GM20000 (cell line): ENCODE results near the gene NGLY1.

ENCODE experiments used
- DNase-seq: peaks from one replicate; pipeline ENCODE4 v3.0.0; 2012; ENCODE audit warnings: low spot score
- TF ChIP-seq, protein P1 (sequence below): IDR thresholded peaks from 2 replicates; pipeline ENCODE4 v1.5.1; 2012; ENCODE audit warnings: mild to moderate bottlenecking, control low read depth; ENCODE audit errors: extremely low read depth, missing control alignments

The NGLY1 gene

DNA sequence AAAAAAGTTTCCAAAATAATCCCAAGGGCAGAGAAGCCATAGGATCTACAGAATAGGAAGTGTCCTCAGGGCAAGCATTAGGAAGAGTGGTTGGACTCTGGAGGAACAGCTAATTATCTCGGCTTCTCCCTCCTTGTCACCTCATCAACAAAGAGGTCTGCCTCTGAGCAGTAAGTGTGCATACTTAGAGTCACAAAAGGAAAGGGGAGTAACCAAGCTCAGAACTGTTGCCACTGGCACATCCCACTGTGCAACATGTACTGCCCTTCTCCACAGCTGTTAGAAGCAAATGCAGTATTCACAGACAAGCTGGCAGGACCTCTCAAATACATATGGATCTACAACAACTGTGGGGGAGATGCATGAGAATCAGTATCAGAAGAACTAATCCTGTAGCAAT, 31.5 kb downstream of the NGLY1 start:
- TF ChIP-seq, protein P1, sequence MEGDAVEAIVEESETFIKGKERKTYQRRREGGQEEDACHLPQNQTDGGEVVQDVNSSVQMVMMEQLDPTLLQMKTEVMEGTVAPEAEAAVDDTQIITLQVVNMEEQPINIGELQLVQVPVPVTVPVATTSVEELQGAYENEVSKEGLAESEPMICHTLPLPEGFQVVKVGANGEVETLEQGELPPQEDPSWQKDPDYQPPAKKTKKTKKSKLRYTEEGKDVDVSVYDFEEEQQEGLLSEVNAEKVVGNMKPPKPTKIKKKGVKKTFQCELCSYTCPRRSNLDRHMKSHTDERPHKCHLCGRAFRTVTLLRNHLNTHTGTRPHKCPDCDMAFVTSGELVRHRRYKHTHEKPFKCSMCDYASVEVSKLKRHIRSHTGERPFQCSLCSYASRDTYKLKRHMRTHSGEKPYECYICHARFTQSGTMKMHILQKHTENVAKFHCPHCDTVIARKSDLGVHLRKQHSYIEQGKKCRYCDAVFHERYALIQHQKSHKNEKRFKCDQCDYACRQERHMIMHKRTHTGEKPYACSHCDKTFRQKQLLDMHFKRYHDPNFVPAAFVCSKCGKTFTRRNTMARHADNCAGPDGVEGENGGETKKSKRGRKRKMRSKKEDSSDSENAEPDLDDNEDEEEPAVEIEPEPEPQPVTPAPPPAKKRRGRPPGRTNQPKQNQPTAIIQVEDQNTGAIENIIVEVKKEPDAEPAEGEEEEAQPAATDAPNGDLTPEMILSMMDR, result no peak
- DNase-seq, result no peak

DNA sequence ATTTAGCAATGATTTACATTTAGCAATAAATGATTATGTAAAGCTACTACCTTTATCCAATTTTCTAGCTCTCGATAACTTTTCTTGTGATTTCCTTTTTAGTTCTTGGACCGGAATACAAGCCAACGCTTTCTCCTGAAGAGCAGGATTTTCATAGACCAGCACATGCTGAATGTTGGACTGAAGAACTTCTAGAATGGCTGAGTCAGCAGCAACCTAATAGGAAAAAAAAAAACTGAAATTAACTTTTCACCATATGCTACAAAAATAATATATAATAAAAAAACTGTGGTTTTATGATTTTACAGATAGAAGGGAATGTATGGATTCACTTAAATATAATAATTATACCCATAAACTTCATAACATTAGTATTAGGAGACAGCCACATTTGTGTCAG, 32.2 kb downstream of the NGLY1 start:
- DNase-seq, result no peak

DNA sequence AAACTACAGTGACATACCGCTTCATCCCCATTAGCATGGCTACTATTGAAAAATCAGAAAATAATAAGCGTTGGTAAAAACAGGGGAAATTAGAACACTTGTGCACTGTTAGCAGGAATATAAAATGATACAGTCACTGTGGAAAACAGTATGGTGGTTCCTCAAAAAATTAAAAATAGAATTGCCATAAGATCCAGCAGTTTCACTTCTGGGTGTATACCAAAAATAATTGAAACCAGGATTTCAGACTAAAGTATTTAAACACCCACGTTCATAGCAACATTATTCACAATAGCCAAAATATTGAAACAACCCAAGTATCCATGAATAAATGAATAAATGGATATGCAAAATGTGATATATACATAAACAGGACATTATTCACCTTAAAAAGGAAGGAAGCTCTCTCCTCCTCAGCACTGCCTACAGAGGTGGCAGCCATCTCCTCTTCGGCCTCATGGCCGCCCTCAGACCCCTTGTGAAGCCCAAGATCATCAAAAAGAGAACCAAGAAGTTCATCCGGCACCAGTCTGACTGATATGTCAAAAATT, 34.1 kb downstream of the NGLY1 start:
- no peak for DNase-seq
- TF ChIP-seq, protein P1, result no peak

More for the DNA sequence above, 32.2 kb downstream of the NGLY1 start:
- TF ChIP-seq, protein P1, result no peak

DNA sequence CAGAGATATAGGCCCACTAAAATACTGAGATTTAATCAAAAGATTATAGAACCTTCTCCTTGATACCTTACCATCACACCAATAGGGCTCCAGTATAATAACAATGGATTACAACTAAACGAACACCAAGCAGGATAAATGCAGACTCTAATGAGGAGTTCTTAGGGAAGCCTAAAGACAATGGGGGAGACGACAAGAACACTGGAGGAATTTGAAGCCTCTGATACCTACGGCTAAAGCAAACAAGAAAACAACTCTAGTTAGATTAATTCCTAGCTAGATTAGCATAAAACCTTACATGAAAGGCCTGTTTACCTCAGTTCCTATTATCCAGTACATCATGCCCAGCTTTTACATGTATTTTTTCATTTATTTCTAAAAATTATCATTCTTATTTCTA, 35.1 kb downstream of the NGLY1 start:
- TF ChIP-seq, protein P1, result no peak
- DNase-seq, result no peak

DNA sequence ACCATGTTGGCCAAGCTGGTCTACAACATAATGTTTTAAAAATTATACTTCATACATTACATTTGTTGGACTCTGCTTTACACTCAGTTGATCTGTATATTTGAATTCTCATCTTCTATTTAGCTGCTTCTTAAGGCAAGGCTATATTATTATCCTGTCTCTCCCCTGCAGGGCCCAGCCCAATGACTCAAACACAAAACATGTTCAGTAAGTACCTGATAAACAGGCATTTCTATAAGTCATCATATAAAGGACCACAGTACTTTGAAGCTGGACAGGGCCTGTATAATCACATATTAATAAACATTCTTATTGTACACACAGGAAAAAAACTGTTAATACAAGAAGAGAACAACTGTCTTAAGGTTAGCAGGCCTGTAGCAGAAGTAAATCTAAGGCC, 36.2 kb downstream of the NGLY1 start:
- TF ChIP-seq, protein P1, result no peak
- no peak for DNase-seq

DNA sequence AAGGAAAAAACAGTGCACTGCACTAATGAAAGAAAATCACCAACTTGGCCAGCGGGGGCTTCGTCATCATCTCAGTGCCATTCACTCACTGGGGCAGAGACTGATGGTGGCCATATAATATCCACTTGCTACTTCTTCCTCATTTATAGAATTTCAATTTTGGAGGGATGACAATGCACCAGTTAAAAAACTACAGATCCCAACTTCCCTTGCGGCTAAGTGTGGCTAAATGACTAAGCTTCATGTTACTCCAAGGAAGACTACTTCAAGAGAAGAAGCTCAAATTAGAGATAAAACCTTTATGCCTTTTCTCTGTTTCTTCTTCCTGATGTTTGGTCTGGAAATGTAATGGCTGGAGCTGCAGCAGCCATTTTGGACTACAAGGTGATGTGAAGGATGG, 38.8 kb downstream of the NGLY1 start:
- TF ChIP-seq, protein P1, result no peak
- no peak for DNase-seq

DNA sequence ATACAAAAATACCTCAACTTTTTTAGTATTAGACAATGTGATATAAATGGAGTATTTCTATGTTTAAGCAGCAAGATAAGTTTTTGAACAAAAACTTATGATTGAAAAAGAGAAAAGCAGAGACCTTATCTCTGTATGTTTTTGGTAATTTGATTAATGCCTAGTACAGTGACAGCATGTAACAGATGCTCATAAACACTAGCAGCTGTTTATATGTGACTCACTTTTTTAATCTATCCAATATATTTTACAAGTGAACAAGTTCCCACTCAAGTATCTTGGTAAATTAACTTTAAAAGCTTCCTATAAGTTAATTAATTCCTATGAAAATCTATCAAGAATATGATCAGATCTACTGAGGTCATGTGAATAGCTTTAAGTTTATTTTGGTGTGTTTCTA, 55.1 kb downstream of the NGLY1 start:
- TF ChIP-seq, protein P1, result no peak
- no peak for DNase-seq

DNA sequence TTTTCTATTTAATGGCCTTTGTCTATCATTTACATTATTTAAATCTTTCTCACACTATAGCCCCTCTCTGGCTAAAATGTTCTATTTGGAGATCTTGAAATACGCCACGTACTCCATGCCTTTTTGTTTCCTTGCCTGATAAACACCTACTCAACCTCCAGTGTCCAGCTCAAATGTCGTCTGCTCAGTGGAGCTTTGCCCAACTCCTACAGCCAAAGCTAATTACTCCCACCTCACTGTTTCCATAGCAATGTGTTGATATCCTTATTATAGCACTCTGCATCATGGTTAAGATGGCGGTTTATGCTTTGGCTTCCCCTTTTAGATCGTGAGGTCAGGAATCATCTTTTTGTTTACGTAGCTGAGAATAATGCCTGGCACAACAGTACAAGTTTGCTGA, 55.9 kb downstream of the NGLY1 start:
- TF ChIP-seq, protein P1, result no peak
- DNase-seq, result no peak
